WTC11 (cell line): ENCODE measurements around the gene SYCP2L.

ENCODE experiments used
- AFF4 ChIP-seq: sonication (generic); formaldehyde crosslinking; IDR thresholded peaks from 2 replicates; pipeline ENCODE4 v1.8.1; 2023; ENCODE audit warnings: mild to moderate bottlenecking, missing genetic modification reagents, borderline replicate concordance
- CREM ChIP-seq: sonication (generic); formaldehyde crosslinking; IDR thresholded peaks from 2 replicates; pipeline ENCODE4 v1.8.1; 2022; ENCODE audit warnings: mild to moderate bottlenecking, missing genetic modification reagents, moderate library complexity
- CTCF ChIP-seq: fragments of 200-600 bp; IDR thresholded peaks from 2 replicates; pipeline ENCODE4 v1.8.0; 2022; ENCODE audit warnings: antibody characterized with exemption
- ELF4 ChIP-seq: sonication (generic); formaldehyde crosslinking; IDR thresholded peaks from 2 replicates; pipeline ENCODE4 v1.8.1; 2022; ENCODE audit warnings: low read depth, mild to moderate bottlenecking, moderate library complexity, missing genetic modification reagents
- ETV6 ChIP-seq: sonication (generic); formaldehyde crosslinking; IDR thresholded peaks from 2 replicates; pipeline ENCODE4 v1.8.1; 2022; ENCODE audit warnings: mild to moderate bottlenecking, missing genetic modification reagents
- SP1 ChIP-seq: sonication (generic); formaldehyde crosslinking; conservative IDR thresholded peaks from 2 replicates; pipeline ENCODE4 v1.8.1; 2022; ENCODE audit warnings: missing genetic modification reagents
- USF1 ChIP-seq: sonication (generic); formaldehyde crosslinking; IDR thresholded peaks from 2 replicates; pipeline ENCODE4 v1.8.0; 2022; ENCODE audit warnings: mild to moderate bottlenecking, missing genetic modification reagents
- USF2 ChIP-seq: sonication (generic); formaldehyde crosslinking; IDR thresholded peaks from 2 replicates; pipeline ENCODE4 v1.8.1; 2023; ENCODE audit warnings: mild to moderate bottlenecking, missing genetic modification reagents, moderate library complexity
- ZBTB21 ChIP-seq: sonication (generic); formaldehyde crosslinking; IDR thresholded peaks from 2 replicates; pipeline ENCODE4 v1.8.1; 2023; ENCODE audit warnings: mild to moderate bottlenecking, missing genetic modification reagents, borderline replicate concordance
- ZBTB43 ChIP-seq: sonication (generic); formaldehyde crosslinking; IDR thresholded peaks from 2 replicates; pipeline ENCODE4 v1.8.1; 2023; ENCODE audit warnings: mild to moderate bottlenecking, missing genetic modification reagents
- ZNF263 ChIP-seq: sonication (generic); formaldehyde crosslinking; IDR thresholded peaks from 2 replicates; pipeline ENCODE4 v1.8.1; 2022; ENCODE audit warnings: low read depth, mild to moderate bottlenecking, moderate library complexity, missing genetic modification reagents
- ZNF281 ChIP-seq: sonication (generic); formaldehyde crosslinking; IDR thresholded peaks from 2 replicates; pipeline ENCODE4 v1.8.0; 2023; ENCODE audit warnings: mild to moderate bottlenecking, missing genetic modification reagents

GRCh38 chr6:10964684-10965083 lies 77.8 kb downstream of the SYCP2L start:
- TF ChIP-seq SP1 (CRISPR knock-in tag) (no peak), ZBTB21 (CRISPR knock-in tag) (no peak), ZBTB43 (no peak), ZNF263 (CRISPR knock-in tag) (no peak), ETV6 (CRISPR knock-in tag) (no peak), CTCF (no peak), CREM (CRISPR knock-in tag) (no peak), ELF4 (no peak), USF1 (CRISPR knock-in tag) (no peak), ZNF281 (CRISPR knock-in tag) (no peak), USF2 (no peak), AFF4 (CRISPR knock-in tag) (no peak)
